Spleen (tissue), 7 donors: Measurements from ENCODE around the gene POLE.

Experiments
- CTCF ChIP-seq, 11 experiments: fragments of 200-600 bp in 7 of 11; fragments of 450-650 bp in 4 of 11; sonication (generic) in 4 of 11; IDR thresholded peaks in 8 of 11; conservative IDR thresholded peaks in 3 of 11; 1 replicate in 7 of 11; 2 replicates in 4 of 11; pipeline versions ENCODE4 v1.4.0 to v1.8.0; 2016 to 2021; ENCODE audit warnings: antibody characterized with exemption in 11 of 11, inconsistent platforms in 4 of 11, mild to moderate bottlenecking in 1 of 11
- POLR2AphosphoS5 ChIP-seq, 3 donors: sonication (generic); formaldehyde crosslinking; IDR thresholded peaks; one replicate each; pipeline ENCODE4 v1.5.1; 2017; ENCODE audit warnings: antibody characterized with exemption in 3 of 3
- donor health status: DM: no; HTN: no; CAD: no; lungs with moderate emphysema.
- donor health status: DM: no; HTN: no; CAD: no.
- donor health status: DM: no; HTN: no; CAD: no.

DNA sequence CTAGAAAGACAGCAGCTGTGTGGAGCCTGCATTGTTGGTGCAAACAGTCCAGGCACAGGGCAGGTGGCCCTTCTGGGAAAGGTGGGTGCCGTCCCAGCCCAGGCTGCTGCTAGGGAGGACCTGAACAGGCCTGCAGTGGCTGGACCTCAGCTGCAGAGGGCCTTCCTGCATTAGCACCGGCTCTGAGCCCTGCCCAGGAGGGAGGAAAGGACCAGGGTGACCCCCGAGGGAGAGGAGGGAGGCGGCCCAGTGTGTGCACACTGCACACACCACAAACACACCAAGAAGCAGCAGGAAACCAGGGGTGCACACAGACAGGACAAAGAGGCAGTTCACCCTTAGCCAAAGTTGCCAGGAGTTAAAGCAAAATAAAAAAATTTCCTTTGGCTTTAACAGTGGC lies 15.5 kb upstream of the POLE start:
- no peak for TF ChIP-seq POLR2AphosphoS5 (IDR thresholded peaks at IDR 0.05)
- no peak for TF ChIP-seq CTCF (IDR thresholded peaks at IDR 0.05 in 8 of 11, conservative IDR thresholded peaks at IDR 0.05 in 3 of 11)
